ENCODE data around the gene AFG1L. TPM values are rescaled to one million over a fixed set of nuclear protein-coding genes. Genes with fewer than 3 reads are reported as not detected.

Gene AFG1L
- total and polyA plus RNA-seq, 10 donors: 1.8 to 13.0 (median 4.4) TPM

GRCh38 chr6:108558372-108559096 lies 263.7 kb downstream of the AFG1L start:
- Histone ChIP-seq H3K36me3 (no peaks in the 10 kb centered on the region), H3K9me3 (no peaks in the 10 kb centered on the region), H3K27ac (peak overlapping the region; percentile 99 to 100 (median 100)), H3K4me1 (peaks cover 4 to 34% (median 31%) of the 10 kb centered on the region in 6 donors), H3K4me3 (peak overlapping the region; percentile 68 to 88 (median 82)), H3K27me3 (replicated peaks in 1 of 7) (no peaks in the 10 kb centered on the region)
- intact Hi-C loops (cut with DNase I; ENCODE audit: low total_unique reads): no loop called here
- TF ChIP-seq POLR2A (IDR thresholded peaks at IDR 0.05) (peak in 2 of 3 donors; percentile 70 to 93), POLR2AphosphoS5 (IDR thresholded peaks at IDR 0.05) (peak; percentile 89 to 95 (median 92)), CTCF (IDR thresholded peaks at IDR 0.05 in 8 of 11, conservative IDR thresholded peaks at IDR 0.05 in 3 of 11) (peak in 2 of 11 experiments; percentile 1 to 17)
- DNase-seq: peak; percentile 99
- WGBS, 5 donors: 0 to 1% (median 0%) methylated on average over 51 to 58 of the region's 58 CpGs

DNA sequence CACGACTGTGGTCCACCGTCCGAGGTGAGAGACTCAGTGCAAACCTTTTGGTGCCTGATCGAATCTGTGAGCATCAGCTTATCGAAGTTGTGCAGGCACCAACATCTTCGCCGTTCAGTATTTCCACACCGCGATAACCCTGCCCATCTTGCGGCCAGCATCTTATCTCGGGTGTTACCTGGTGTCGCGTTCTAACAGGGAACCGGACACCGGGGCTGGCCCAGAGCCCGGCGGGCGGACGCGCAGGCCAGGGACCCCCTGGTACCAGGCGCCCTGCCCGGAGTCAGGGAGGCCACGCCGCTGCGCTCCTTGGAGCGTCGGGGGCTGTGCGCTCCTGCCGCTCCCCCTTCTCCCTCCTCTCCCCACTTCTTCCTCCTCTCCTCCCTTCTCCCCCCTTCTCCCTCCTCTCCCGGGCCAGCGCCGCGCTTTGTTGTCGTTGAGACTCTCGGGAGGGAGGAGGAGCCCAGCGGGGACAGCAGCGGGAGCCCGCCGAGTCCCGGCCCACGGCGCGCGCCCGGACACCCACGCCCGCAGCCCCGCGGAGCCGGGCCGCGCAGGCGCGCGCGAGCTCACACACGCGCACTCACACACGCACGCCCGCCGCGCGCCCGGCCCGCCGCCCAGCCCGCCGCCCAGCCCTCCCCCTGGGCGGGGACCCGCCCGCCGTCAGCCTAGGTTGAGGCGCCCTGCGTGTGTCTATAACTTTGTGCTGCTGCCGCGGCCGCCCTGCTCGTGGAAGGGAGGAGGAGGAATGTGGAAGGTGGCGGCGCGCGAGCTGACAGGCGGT lies 264.4 kb downstream of the AFG1L start:
- WGBS, 5 donors: 0 to 1% (median 0%) methylated on average over 44 to 84 of the region's 84 CpGs
- DNase-seq: peak; percentile 98
- H3K4me3 ChIP-seq: peak overlapping the region; percentile 68 to 88 (median 82)
- no peaks in the 10 kb centered on the region for H3K9me3 ChIP-seq
- H3K36me3 ChIP-seq: no peaks in the 10 kb centered on the region
- TF ChIP-seq CTCF (IDR thresholded peaks at IDR 0.05 in 8 of 11, conservative IDR thresholded peaks at IDR 0.05 in 3 of 11): no peak
- TF ChIP-seq POLR2A (IDR thresholded peaks at IDR 0.05): peak in 2 of 3 donors; percentile 82 to 87
- TF ChIP-seq POLR2AphosphoS5 (IDR thresholded peaks at IDR 0.05): peak; percentile 97 to 100 (median 99)
- no peaks in the 10 kb centered on the region for H3K27me3 ChIP-seq (replicated peaks in 1 of 7)
- intact Hi-C loops (cut with DNase I; ENCODE audit: low total_unique reads): no loop called here
- peak overlapping the region; percentile 99 to 100 (median 100) for H3K27ac ChIP-seq
- H3K4me1 ChIP-seq: peaks cover 10 to 42% (median 39%) of the 10 kb centered on the region in 6 donors

DNA sequence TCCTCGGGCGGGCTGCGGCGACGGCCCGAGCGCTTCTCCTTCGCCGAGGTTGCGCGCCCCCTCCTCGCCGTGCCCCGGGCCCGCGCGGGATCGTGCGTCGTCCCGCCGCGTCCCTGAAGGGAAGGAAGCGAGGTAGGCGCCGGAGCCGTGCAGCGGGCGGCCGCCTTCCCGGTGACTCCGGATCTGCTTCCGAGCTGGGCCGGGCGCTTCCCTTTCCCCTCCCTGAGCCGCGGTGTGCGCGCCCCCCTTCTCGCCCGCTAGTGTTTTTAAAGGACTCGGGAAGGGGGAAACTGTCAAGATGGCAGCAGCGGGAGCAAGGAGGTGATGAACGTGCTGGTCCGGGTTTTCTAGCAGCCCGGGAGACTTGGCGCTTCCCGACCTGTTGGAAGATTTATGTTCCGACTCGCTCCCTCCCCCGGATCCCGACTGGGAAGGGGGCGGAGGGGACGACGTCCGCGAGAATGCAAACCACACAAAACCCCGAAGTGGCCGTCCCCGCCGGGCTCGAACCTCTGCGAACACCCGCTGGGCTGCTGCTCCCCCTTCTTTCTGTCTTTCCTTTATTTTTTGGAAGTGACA lies 265.1 kb downstream of the AFG1L start:
- 0 to 1% (median 0%) methylated on average over 26 to 64 of the region's 64 CpGs for WGBS, 5 donors
- H3K4me1 ChIP-seq: peaks cover 17 to 49% (median 46%) of the 10 kb centered on the region in 6 donors
- no peaks in the 10 kb centered on the region for H3K27me3 ChIP-seq (replicated peaks in 1 of 7)
- TF ChIP-seq POLR2A (IDR thresholded peaks at IDR 0.05) (peak in 1 of 3 donors; percentile 75), POLR2AphosphoS5 (IDR thresholded peaks at IDR 0.05) (no peak), CTCF (IDR thresholded peaks at IDR 0.05 in 8 of 11, conservative IDR thresholded peaks at IDR 0.05 in 3 of 11) (peak in 1 of 11 experiments; percentile 10)
- peak overlapping the region; percentile 68 to 88 (median 80) for H3K4me3 ChIP-seq
- H3K27ac ChIP-seq: peak overlapping the region; percentile 99 to 100 (median 100)
- H3K9me3 ChIP-seq: no peaks in the 10 kb centered on the region
- peak; percentile 92 for DNase-seq
- intact Hi-C loops (cut with DNase I; ENCODE audit: low total_unique reads): no loop called here
- no peaks in the 10 kb centered on the region for H3K36me3 ChIP-seq

Data from spleen (tissue), 11 donors.